Measurements from ENCODE around the gene CD7. TPM values are rescaled to one million over a fixed set of nuclear protein-coding genes. Genes with fewer than 3 reads are reported as not detected.

Gene CD7
- total RNA-seq, 2 experiments from 2014 or later, result not detected

- no TSS peak for BruUV-seq (replicated peaks)
- no peak overlapping the region for H3K27ac ChIP-seq (ENCODE audit: low read depth, low read length, poor library complexity, severe bottlenecking)
- H3K79me2 ChIP-seq (ENCODE audit: insufficient read depth, low read depth, low read length), result no peaks in the 10 kb centered on the region
- POLR2A ChIA-PET, result no interaction called here
- peaks cover 8% of the 10 kb centered on the region; the same call in 1 of the 2 replicates for H3K9me3 ChIP-seq (ENCODE audit: low read length)
- DNase-seq (ENCODE audit: low spot score), result no peak
- intact Hi-C loops (cut with micrococcal nuclease; ENCODE audit: unreplicated experiment), result no loop called here
- H3K36me3 ChIP-seq (ENCODE audit: insufficient read depth, low read length), result no peaks in the 10 kb centered on the region
- TF ChIP-seq EZH2phosphoT487 (IDR thresholded peaks at IDR 0.05; ENCODE audit: borderline replicate concordance, low read depth, low read length), result no peak
- no peak for TF ChIP-seq CTCF (conservative IDR thresholded peaks at IDR 0.05; ENCODE audit: low read length)
- CTCF ChIA-PET (ENCODE audit: unreplicated experiment), result no interaction called here
- H3K9me2 ChIP-seq (ENCODE audit: insufficient read depth, low read length), result no peaks in the 10 kb centered on the region
- no peak overlapping the region for H3K4me2 ChIP-seq (ENCODE audit: low read length)
- H2AFZ ChIP-seq (ENCODE audit: low read length), result no peak overlapping the region
- H3K4me3 ChIP-seq (ENCODE audit: low read depth, low read length, poor library complexity, severe bottlenecking), result no peak overlapping the region
- H4K20me1 ChIP-seq (ENCODE audit: insufficient read depth, low read length), result no peaks in the 10 kb centered on the region
- H3K4me1 ChIP-seq (ENCODE audit: insufficient read depth, low read length, poor library complexity, severe bottlenecking), result no peaks in the 10 kb centered on the region
These were observed 5.4 kb upstream of the CD7 start for GRCh38 chr17:82322526-82323453.

DNA sequence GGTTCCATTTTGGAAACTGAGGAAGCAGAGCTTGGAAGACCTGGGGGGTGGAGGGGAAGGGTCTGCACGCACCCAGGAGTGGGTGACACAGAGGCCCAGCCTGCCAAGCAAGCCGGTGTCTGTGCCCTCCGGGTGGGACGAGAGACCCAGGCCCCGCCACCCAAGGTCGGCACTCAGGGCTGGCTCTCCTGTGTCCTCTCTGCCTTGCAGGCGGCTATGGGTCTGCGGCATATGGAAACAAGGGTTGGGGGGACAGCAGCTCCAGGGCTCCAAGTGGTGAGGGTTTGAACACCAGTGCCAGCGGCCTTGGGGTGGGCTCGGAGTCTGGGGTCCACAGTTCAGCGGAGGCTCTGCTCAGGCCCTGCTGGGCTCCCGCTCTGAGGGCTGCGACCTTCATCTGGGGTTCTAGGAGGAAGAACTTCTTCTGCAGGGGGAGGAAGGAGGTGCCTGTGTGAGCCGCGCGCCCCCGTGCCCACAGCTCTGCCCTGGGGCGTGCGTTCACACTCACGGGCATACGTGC is 4.6 kb upstream of the CD7 start:
- TF ChIP-seq EZH2phosphoT487 (IDR thresholded peaks at IDR 0.05; ENCODE audit: borderline replicate concordance, low read depth, low read length) (no peak), CTCF (conservative IDR thresholded peaks at IDR 0.05; ENCODE audit: low read length) (no peak)
- Histone ChIP-seq H3K9me3 (ENCODE audit: low read length) (peaks cover 8% of the 10 kb centered on the region; the same call in 1 of the 2 replicates), H3K9me2 (ENCODE audit: insufficient read depth, low read length) (no peaks in the 10 kb centered on the region), H3K79me2 (ENCODE audit: insufficient read depth, low read depth, low read length) (no peaks in the 10 kb centered on the region), H4K20me1 (ENCODE audit: insufficient read depth, low read length) (no peaks in the 10 kb centered on the region), H2AFZ (ENCODE audit: low read length) (no peak overlapping the region), H3K4me1 (ENCODE audit: insufficient read depth, low read length, poor library complexity, severe bottlenecking) (no peaks in the 10 kb centered on the region), H3K36me3 (ENCODE audit: insufficient read depth, low read length) (no peaks in the 10 kb centered on the region), H3K27ac (ENCODE audit: low read depth, low read length, poor library complexity, severe bottlenecking) (no peak overlapping the region), H3K4me3 (ENCODE audit: low read depth, low read length, poor library complexity, severe bottlenecking) (no peak overlapping the region), H3K4me2 (ENCODE audit: low read length) (no peak overlapping the region)
- intact Hi-C loops (cut with micrococcal nuclease; ENCODE audit: unreplicated experiment), result loop anchor here (1.0 kb wide), 1 partner anchor 86 kb away; no protein-coding TSS in a partner anchor
- POLR2A ChIA-PET, result no interaction called here
- no peak for DNase-seq (ENCODE audit: low spot score)
- BruUV-seq (replicated peaks), result no TSS peak
- CTCF ChIA-PET (ENCODE audit: unreplicated experiment), result no interaction called here

All from OCI-LY7 (cell line).